Caco-2 (cell line): ENCODE measurements around the gene ATOH8. TPM values are rescaled to one million over a fixed set of nuclear protein-coding genes. Genes with fewer than 3 reads are reported as not detected.
A peak's percentile ranks its signal among the peaks of the same experiment; 100 is the strongest.

Source experiments
- Bru-seq: library from RNA; stranded (reverse); fragments of 400-500 nt; gene quantifications from one replicate; lab custom pipeline; 2021; lab: Mats Ljungman, UMichigan
- BruChase-seq, 2 experiments: library from RNA; stranded (reverse); fragments of 400-500 nt; gene quantifications; one replicate each; lab custom pipeline; 2021; lab: Mats Ljungman, UMichigan
- BruUV-seq: library from RNA; stranded (reverse); fragments of 400-500 nt; replicated peaks from 2 replicates; lab custom pipeline; 2021; lab: Mats Ljungman, UMichigan
- CTCF ChIA-PET: fragments of 300-600 bp; sonication (Branson Sonifier 250); formaldehyde crosslinking; loops from one replicate; lab custom pipeline; 2022; ENCODE audit warnings: antibody characterized with exemption; lab: Charles Lee
- POLR2A ChIA-PET: fragments of 300-600 bp; sonication (Branson Sonifier 250); formaldehyde crosslinking; loops from one replicate; lab custom pipeline; 2022; ENCODE audit warnings: antibody characterized with exemption; lab: Charles Lee
- DNase-seq, 2 experiments: peaks; one replicate each; pipeline versions ENCODE4 v3.0.0 to v3.0.0-alpha.2; 2020 to 2022
- H3K27me3 ChIP-seq: replicated peaks from 2 replicates; pipeline ENCODE4 v1.6.0; 2011; ENCODE audit warnings: low read length; ENCODE audit not compliant: control insufficient read depth, insufficient read depth
- H3K36me3 ChIP-seq: 2 replicates; pipeline ENCODE4 v1.5.1; 2011; ENCODE audit warnings: low read length; ENCODE audit not compliant: control insufficient read depth, insufficient read depth
- H3K4me1 ChIP-seq: fragments of 250-450 bp; sonication (Bioruptor Pico); 2 replicates; pipeline ENCODE4 v1.5.1; 2020; ENCODE audit warnings: mild to moderate bottlenecking
- H3K4me3 ChIP-seq: 2 replicates; pipeline ENCODE4 v1.5.1; 2011; ENCODE audit warnings: low read depth, mild to moderate bottlenecking, control low read depth, low read length
- H3K9me3 ChIP-seq: fragments of 250-450 bp; sonication (Bioruptor Pico); 2 replicates; pipeline ENCODE4 v1.5.1; 2020; ENCODE audit warnings: mild to moderate bottlenecking, moderate library complexity
- H3K27ac Mint-ChIP-seq: one replicate; pipeline ENCODE4 v1.8.0; 2022; ENCODE audit warnings: mixed read lengths; ENCODE audit not compliant: unreplicated experiment
- H3K27me3 Mint-ChIP-seq: one replicate; pipeline ENCODE4 v1.8.0; 2022; ENCODE audit warnings: mixed read lengths; ENCODE audit not compliant: insufficient read depth, unreplicated experiment
- H3K36me3 Mint-ChIP-seq: one replicate; pipeline ENCODE4 v1.8.0; 2022; ENCODE audit warnings: mild to moderate bottlenecking, mixed read lengths; ENCODE audit not compliant: insufficient read depth, unreplicated experiment
- H3K4me1 Mint-ChIP-seq: one replicate; pipeline ENCODE4 v1.8.0; 2022; ENCODE audit warnings: low read depth, mixed read lengths; ENCODE audit not compliant: unreplicated experiment
- H3K4me3 Mint-ChIP-seq: one replicate; pipeline ENCODE4 v1.8.0; 2022; ENCODE audit warnings: mild to moderate bottlenecking, moderate library complexity, mixed read lengths; ENCODE audit not compliant: unreplicated experiment
- H3K9me3 Mint-ChIP-seq: one replicate; pipeline ENCODE4 v1.8.0; 2022; ENCODE audit warnings: mixed read lengths; ENCODE audit not compliant: unreplicated experiment
- intact Hi-C: fragments of 100-400 bp; cut with micrococcal nuclease; formaldehyde crosslinking; loops from one replicate; pipeline ENCODE4 v1.10.0; 2022; ENCODE audit not compliant: unreplicated experiment
- long read RNA-seq: library from polyadenylated mRNA; stranded (forward); transcript quantifications from one replicate; pipeline ENCODE4 v2.0.0, GENCODE V29; 2022
- total RNA-seq: library from RNA; stranded (reverse); gene quantifications from 2 replicates; pipeline ENCODE4 v1.2.3, GENCODE V29; 2022
- TF ChIP-seq, protein P1 (sequence below), 2 experiments: fragments of 200-600 bp in 1 of 2; IDR thresholded peaks; 1 replicate in 1 of 2; 2 replicates in 1 of 2; pipeline versions ENCODE4 v1.5.1 to v1.8.0; 2011 to 2022; ENCODE audit warnings: antibody characterized with exemption in 1 of 2, control low read depth in 1 of 2, inconsistent platforms in 1 of 2, low read depth in 1 of 2, low read length in 1 of 2, mild to moderate bottlenecking in 1 of 2, moderate library complexity in 1 of 2; ENCODE audit not compliant: insufficient read depth in 1 of 2, severe bottlenecking in 1 of 2, unreplicated experiment in 1 of 2

The ATOH8 gene, protein sequence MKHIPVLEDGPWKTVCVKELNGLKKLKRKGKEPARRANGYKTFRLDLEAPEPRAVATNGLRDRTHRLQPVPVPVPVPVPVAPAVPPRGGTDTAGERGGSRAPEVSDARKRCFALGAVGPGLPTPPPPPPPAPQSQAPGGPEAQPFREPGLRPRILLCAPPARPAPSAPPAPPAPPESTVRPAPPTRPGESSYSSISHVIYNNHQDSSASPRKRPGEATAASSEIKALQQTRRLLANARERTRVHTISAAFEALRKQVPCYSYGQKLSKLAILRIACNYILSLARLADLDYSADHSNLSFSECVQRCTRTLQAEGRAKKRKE
- total RNA-seq = not detected in 2 replicates
- Bru-seq, nascent RNA = percentile 11 among the genes with signal in this experiment
- BruChase-seq, experiment 1, labeled RNA remaining after a 2-hour chase = percentile 13 among the genes with signal in this experiment
- BruChase-seq, experiment 2, labeled RNA remaining after a 6-hour chase = percentile 16 among the genes with signal in this experiment
- long read RNA-seq = 0 reads

DNA sequence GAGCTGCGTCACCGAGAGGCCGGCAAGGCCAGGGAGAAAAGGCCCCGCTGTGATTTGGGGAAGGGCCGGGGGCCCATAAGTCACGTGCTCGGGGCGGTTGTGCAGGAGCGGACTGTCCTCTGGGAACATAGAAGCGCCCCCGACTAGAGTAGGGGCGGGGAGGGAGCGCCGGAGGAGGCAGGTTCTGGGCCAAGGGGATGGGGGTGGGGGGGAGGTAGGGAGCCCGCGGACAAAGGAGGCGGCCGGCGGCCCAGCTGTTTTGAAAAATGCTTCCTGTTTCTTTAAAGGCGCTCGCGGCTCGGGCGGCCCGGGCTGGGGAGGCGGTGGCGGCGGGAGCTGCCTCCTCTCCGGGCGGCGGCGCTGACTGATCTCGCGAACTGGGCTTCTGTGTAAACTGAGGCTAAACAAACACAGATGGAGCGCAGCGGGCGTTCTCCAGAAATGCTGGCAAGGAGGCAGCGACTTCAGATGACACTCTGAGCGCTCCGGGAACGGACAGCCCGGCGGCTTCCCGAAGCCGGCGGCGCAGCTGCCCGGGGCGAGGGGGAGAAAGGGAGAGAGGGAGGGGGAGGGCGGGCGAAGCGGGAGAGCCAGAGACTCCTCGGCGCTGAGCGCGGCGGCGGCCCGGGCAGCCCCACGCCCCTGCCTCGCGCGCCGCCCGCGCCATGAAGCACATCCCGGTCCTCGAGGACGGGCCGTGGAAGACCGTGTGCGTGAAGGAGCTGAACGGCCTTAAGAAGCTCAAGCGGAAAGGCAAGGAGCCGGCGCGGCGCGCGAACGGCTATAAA, at the start of gene ATOH8:
Gene ATOH8 (plus strand): TSS at position 467 of the 788 bp plus-strand sequence. CDS start 199 bp downstream, at position 666.
- CTCF ChIA-PET = interaction anchor here (0.6 to 0.9 kb wide), 2 partner anchors 46 to 736 kb away, joined by 4 read pairs; no protein-coding TSS in a partner anchor
- no TSS peak for BruUV-seq
- Mint-ChIP-seq H3K27ac (no peak within 1 kb of the TSS), H3K27me3 (peaks cover 22% of the 10 kb centered on the region), H3K4me3 (peak within 1 kb of the TSS; percentile 73), H3K9me3 (no peaks in the 10 kb centered on the region), H3K36me3 (no peaks in the 10 kb centered on the region), H3K4me1 (peaks cover 9% of the 10 kb centered on the region)
- Histone ChIP-seq H3K36me3 (no peaks in the 10 kb centered on the region), H3K9me3 (no peaks in the 10 kb centered on the region), H3K27me3 (peaks cover 8% of the 10 kb centered on the region), H3K4me3 (peak within 1 kb of the TSS; percentile 39), H3K4me1 (peaks cover 11% of the 10 kb centered on the region)
- POLR2A ChIA-PET = no interaction called here
- DNase-seq = peak; percentile 50 to 54
- intact Hi-C loops = loop anchor here (5.0 kb wide), 1 partner anchor 44 kb away; no protein-coding TSS in a partner anchor
- TF ChIP-seq, protein P1, sequence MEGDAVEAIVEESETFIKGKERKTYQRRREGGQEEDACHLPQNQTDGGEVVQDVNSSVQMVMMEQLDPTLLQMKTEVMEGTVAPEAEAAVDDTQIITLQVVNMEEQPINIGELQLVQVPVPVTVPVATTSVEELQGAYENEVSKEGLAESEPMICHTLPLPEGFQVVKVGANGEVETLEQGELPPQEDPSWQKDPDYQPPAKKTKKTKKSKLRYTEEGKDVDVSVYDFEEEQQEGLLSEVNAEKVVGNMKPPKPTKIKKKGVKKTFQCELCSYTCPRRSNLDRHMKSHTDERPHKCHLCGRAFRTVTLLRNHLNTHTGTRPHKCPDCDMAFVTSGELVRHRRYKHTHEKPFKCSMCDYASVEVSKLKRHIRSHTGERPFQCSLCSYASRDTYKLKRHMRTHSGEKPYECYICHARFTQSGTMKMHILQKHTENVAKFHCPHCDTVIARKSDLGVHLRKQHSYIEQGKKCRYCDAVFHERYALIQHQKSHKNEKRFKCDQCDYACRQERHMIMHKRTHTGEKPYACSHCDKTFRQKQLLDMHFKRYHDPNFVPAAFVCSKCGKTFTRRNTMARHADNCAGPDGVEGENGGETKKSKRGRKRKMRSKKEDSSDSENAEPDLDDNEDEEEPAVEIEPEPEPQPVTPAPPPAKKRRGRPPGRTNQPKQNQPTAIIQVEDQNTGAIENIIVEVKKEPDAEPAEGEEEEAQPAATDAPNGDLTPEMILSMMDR (IDR thresholded peaks at IDR 0.05; ENCODE audit: insufficient read depth in 1 of 2, low read depth in 1 of 2, low read length in 1 of 2, severe bottlenecking in 1 of 2, unreplicated experiment in 1 of 2) = no peak

DNA sequence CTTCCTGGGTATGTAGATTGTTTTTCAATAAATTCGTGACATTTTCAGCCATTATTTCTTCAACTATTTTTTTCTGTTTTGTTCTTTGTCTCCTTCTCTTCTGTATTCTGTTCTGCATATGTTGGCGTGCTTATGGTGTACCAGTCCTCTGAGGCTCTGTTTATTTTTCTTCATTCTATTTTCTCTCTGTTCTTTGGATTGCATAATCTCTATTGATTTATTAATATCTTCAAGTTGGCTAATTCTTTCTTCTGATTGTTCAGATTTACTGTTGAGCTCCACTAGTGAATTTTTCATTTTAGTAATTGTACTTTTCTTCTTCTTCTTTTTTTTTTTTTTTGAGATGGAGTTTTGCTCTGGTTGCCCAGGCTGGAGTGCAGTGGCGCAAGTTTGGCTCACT, 49.8 kb upstream of the ATOH8 start:
- TF ChIP-seq, protein P1 (IDR thresholded peaks at IDR 0.05; ENCODE audit: insufficient read depth in 1 of 2, low read depth in 1 of 2, low read length in 1 of 2, severe bottlenecking in 1 of 2, unreplicated experiment in 1 of 2) = no peak
- H3K4me1 Mint-ChIP-seq = no peaks in the 10 kb centered on the region
- peaks cover 18% of the 10 kb centered on the region for H3K27me3 Mint-ChIP-seq
- ChIA-PET POLR2A (no interaction called here), CTCF (interaction anchor here (0.6 kb wide), 1 partner anchor 67 kb away, joined by 3 read pairs; no protein-coding TSS in a partner anchor)
- H3K9me3 Mint-ChIP-seq = no peaks in the 10 kb centered on the region
- no peak overlapping the region for H3K4me3 ChIP-seq
- H3K9me3 ChIP-seq = no peaks in the 10 kb centered on the region
- no TSS peak for BruUV-seq
- no peak for DNase-seq
- H3K27me3 ChIP-seq = no peaks in the 10 kb centered on the region
- H3K36me3 Mint-ChIP-seq = no peaks in the 10 kb centered on the region
- H3K4me1 ChIP-seq = no peaks in the 10 kb centered on the region
- no peak overlapping the region for H3K27ac Mint-ChIP-seq
- H3K4me3 Mint-ChIP-seq = no peak overlapping the region
- H3K36me3 ChIP-seq = no peaks in the 10 kb centered on the region
- intact Hi-C loops = no loop called here
